Measurements from ENCODE around the gene PPFIBP1. TPM values are rescaled to one million over a fixed set of nuclear protein-coding genes. Genes with fewer than 3 reads are reported as not detected.
"Not testable (repeated sequence)": the region's sequence is repeated elsewhere in the genome, so short reads cannot be mapped to it uniquely, and the experiment has no call there.

PPFIBP1 gene
- total and polyA plus RNA-seq, 2 of the 8 experiments (the other 6 are each of a cell fraction or from before 2014, with no cell fraction given): 7.7 to 31.3 TPM

DNA sequence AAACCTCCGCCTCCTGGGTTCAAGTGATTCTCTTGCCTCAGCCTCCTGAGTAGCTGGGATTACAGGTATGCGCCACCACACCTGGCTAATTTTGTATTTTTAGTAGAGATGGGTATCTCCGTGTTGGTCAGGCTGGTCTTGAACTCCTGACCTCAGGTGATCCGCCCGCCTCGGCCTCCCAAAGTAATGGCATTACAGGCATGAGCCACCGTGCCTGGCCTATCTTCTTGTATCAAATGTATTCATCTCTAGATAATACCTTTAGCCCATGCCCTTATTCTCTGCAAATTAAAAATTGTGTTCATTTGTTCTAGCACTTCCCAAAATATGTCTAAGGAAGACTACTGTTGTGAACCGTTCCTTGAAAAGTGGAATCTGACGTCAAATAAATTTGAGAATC lies 210.3 kb downstream of the PPFIBP1 start:
- peaks cover 0 to 37% (median 5%) of the 10 kb centered on the region in 4 experiments; a peak in 5 of 8 replicates for H3K36me3 ChIP-seq (ENCODE audit: control insufficient read depth in 2 of 4, insufficient read depth in 4 of 4, low read length in 3 of 4)
- H3K56ac ChIP-seq (replicated peaks; ENCODE audit: insufficient read length, low read depth, low read length); H3K14ac ChIP-seq (ENCODE audit: insufficient read length); H2BK5ac ChIP-seq (ENCODE audit: low read depth, low read length); H3K4me1 ChIP-seq (replicated peaks in 1 of 4; ENCODE audit: control insufficient read depth in 3 of 4, insufficient read depth in 4 of 4, low read length in 3 of 4); H4K5ac ChIP-seq (ENCODE audit: insufficient read length, low read depth, low read length); H3K27ac ChIP-seq (ENCODE audit: low read depth, low read length); H2BK12ac ChIP-seq (ENCODE audit: low read depth, low read length); H3K18ac ChIP-seq (ENCODE audit: extremely low read depth, low read length); H2AFZ ChIP-seq (ENCODE audit: low read length); H3K9me3 ChIP-seq (ENCODE audit: insufficient read depth in 2 of 2, low read depth in 1 of 2, low read length in 1 of 2); H2AK5ac ChIP-seq (ENCODE audit: low read depth, low read length); H3K79me2 ChIP-seq (ENCODE audit: control insufficient read depth in 1 of 2, insufficient read depth in 2 of 2, low read length in 2 of 2); H3K79me1 ChIP-seq (ENCODE audit: low read depth, low read length); H4K20me1 ChIP-seq (replicated peaks in 1 of 2; ENCODE audit: control insufficient read depth in 1 of 2, insufficient read depth in 2 of 2, low read length in 2 of 2); H3K4ac ChIP-seq (replicated peaks; ENCODE audit: insufficient read length, low read depth, low read length); H2BK15ac ChIP-seq (ENCODE audit: low read length); H3K9ac ChIP-seq (replicated peaks in 1 of 4; ENCODE audit: extremely low read depth in 1 of 4, low read depth in 3 of 4, low read length in 3 of 4); H3K23me2 ChIP-seq (ENCODE audit: low read depth, low read length); H4K8ac ChIP-seq (ENCODE audit: extremely low read depth, insufficient read depth, low read length); H2BK20ac ChIP-seq (ENCODE audit: low read length); DNase-seq (ENCODE audit: low read depth in 1 of 2, low spot score in 2 of 2); H3K4me2 ChIP-seq (ENCODE audit: insufficient read depth in 1 of 2, low read depth in 2 of 2, low read length in 2 of 2); H3K23ac ChIP-seq (ENCODE audit: insufficient read length); FAIRE-seq; H2BK120ac ChIP-seq (replicated peaks; ENCODE audit: low read depth, low read length); H4K91ac ChIP-seq (replicated peaks; ENCODE audit: insufficient read length, low read length); POLR2A ChIA-PET (ENCODE audit: partially characterized antibody); H3K4me3 ChIP-seq (ENCODE audit: extremely low read depth in 1 of 4, insufficient read depth in 2 of 4, low read depth in 3 of 4, low read length in 4 of 4); H3K27me3 ChIP-seq (replicated peaks in 1 of 4; ENCODE audit: control insufficient read depth in 3 of 4, extremely low read depth in 1 of 4, insufficient read depth in 3 of 4, low read length in 3 of 4): not testable (repeated sequence)
- WGBS, 2 experiments (ENCODE audit: extremely low coverage in 1 of 2, insufficient coverage in 1 of 2, insufficient read length in 1 of 2, insufficient replicate concordance in 2 of 2, low coverage in 1 of 2, low lambda C conversion rate in 2 of 2, missing lambda C conversion rate in 1 of 2): 94% methylated on average over 9 of the region's 9 CpGs; no CpG with 5 or more reads in 1 of the 2 experiments
- CTCF ChIA-PET (ENCODE audit: partially characterized antibody): interaction anchor here (1.0 to 2.9 kb wide), 10 partner anchors 12 to 1206 kb away, joined by 3 to 15 read pairs (median 4); no protein-coding TSS in a partner anchor

Data from H1 (cell line).